PC-9 (cell line): ENCODE data around the gene PAIP2B. TPM values are rescaled to one million over a fixed set of nuclear protein-coding genes. Genes with fewer than 3 reads are reported as not detected.
"Not testable (repeated sequence)": the region's sequence is repeated elsewhere in the genome, so short reads cannot be mapped to it uniquely, and the experiment has no call there.

Experiments used
- BruUV-seq: library from RNA; stranded (reverse); fragments of 400-500 nt; replicated peaks from 2 replicates; lab custom pipeline; 2021; lab: Mats Ljungman, UMichigan
- CTCF ChIA-PET: fragments of 300-600 bp; sonication (Branson Sonifier 250); formaldehyde crosslinking; loops from one replicate; lab custom pipeline; 2022; ENCODE audit warnings: antibody characterized with exemption; lab: Charles Lee
- POLR2A ChIA-PET: fragments of 300-600 bp; sonication (Branson Sonifier 250); formaldehyde crosslinking; loops from one replicate; lab custom pipeline; 2022; ENCODE audit warnings: antibody characterized with exemption; ENCODE audit not compliant: unreplicated experiment; lab: Charles Lee
- DNase-seq, 2 experiments: peaks; one replicate each; pipeline versions ENCODE4 v3.0.0 to v3.0.0-alpha.2; 2015 to 2022; ENCODE audit warnings: mixed read lengths in 1 of 2
- H2AFZ ChIP-seq: fragments of 200-600 bp; sonication (generic); 2 replicates; pipeline ENCODE4 v1.8.1; 2017; ENCODE audit warnings: antibody characterized with exemption
- H3F3A ChIP-seq: fragments of 200-600 bp; sonication (generic); 2 replicates; pipeline ENCODE4 v1.8.1; 2017; ENCODE audit warnings: antibody characterized with exemption, mild to moderate bottlenecking, low read depth; ENCODE audit not compliant: insufficient read depth
- H3K27ac ChIP-seq: fragments of 200-600 bp; sonication (generic); 2 replicates; pipeline ENCODE4 v1.6.1; 2016; ENCODE audit warnings: mixed run types
- H3K27me3 ChIP-seq: fragments of 200-600 bp; sonication (generic); 2 replicates; pipeline ENCODE4 v1.6.1; 2016; ENCODE audit warnings: low read depth, mixed run types; ENCODE audit not compliant: insufficient read depth
- H3K36me3 ChIP-seq: fragments of 200-600 bp; sonication (generic); 2 replicates; pipeline ENCODE4 v1.6.1; 2016; ENCODE audit warnings: low read depth, mixed run types
- H3K4me1 ChIP-seq: fragments of 200-600 bp; sonication (generic); replicated peaks from 2 replicates; pipeline ENCODE4 v1.6.1; 2016; ENCODE audit warnings: mixed run types; ENCODE audit not compliant: insufficient read depth
- H3K4me2 ChIP-seq: fragments of 200-600 bp; sonication (generic); 2 replicates; pipeline ENCODE4 v1.6.1; 2017; ENCODE audit warnings: mixed run types
- H3K4me3 ChIP-seq: fragments of 200-600 bp; sonication (generic); 2 replicates; pipeline ENCODE4 v1.6.1; 2016; ENCODE audit warnings: mixed run types
- H3K79me2 ChIP-seq: fragments of 200-600 bp; sonication (generic); 2 replicates; pipeline ENCODE4 v1.6.1; 2017; ENCODE audit warnings: low read depth, mixed run types
- H3K9me2 ChIP-seq: fragments of 200-600 bp; sonication (generic); 2 replicates; pipeline ENCODE4 v1.8.1; 2017; ENCODE audit warnings: mild to moderate bottlenecking; ENCODE audit not compliant: insufficient read depth
- H3K9me3 ChIP-seq: fragments of 200-600 bp; sonication (generic); 2 replicates; pipeline ENCODE4 v1.8.1; 2016; ENCODE audit warnings: low read depth; ENCODE audit not compliant: insufficient read depth
- H4K20me1 ChIP-seq: fragments of 200-600 bp; sonication (generic); 2 replicates; pipeline ENCODE4 v1.8.1; 2017; ENCODE audit not compliant: insufficient read depth
- CTCF ChIP-seq: fragments of 200-600 bp; sonication (generic); conservative IDR thresholded peaks from 2 replicates; pipeline ENCODE4 v1.6.1; 2017; ENCODE audit warnings: mixed run types, antibody characterized with exemption, mild to moderate bottlenecking, moderate library complexity
- EZH2 ChIP-seq: fragments of 200-600 bp; sonication (generic); IDR thresholded peaks from 2 replicates; pipeline ENCODE4 v1.8.0; 2017; ENCODE audit warnings: antibody characterized with exemption, low read depth
- intact Hi-C: fragments of 100-400 bp; cut with micrococcal nuclease; formaldehyde crosslinking; loops from one replicate; pipeline ENCODE4 v1.10.0; 2022; ENCODE audit not compliant: unreplicated experiment
- total RNA-seq: library from RNA; stranded (reverse); gene quantifications from 2 replicates; pipeline ENCODE4 v1.2.3, GENCODE V29; 2021

The PAIP2B gene
- total RNA-seq, 1 experiment from 2014 or later = 6.1 TPM

- Histone ChIP-seq H3K4me2 (no peak overlapping the region), H3K4me3 (no peak overlapping the region), H4K20me1 (no peaks in the 10 kb centered on the region), H3K27ac (no peak overlapping the region), H2AFZ (no peak overlapping the region), H3K79me2 (no peaks in the 10 kb centered on the region), H3K36me3 (no peaks in the 10 kb centered on the region), H3K9me2 (no peaks in the 10 kb centered on the region), H3K27me3 (no peaks in the 10 kb centered on the region), H3F3A (no peaks in the 10 kb centered on the region), H3K9me3 (no peaks in the 10 kb centered on the region), H3K4me1 (0 out of 2 replicates have a peak, but pooled peaks cover 6% of the 10 kb centered on the region)
- POLR2A ChIA-PET = no interaction called here
- CTCF ChIA-PET = no interaction called here
- no peak for DNase-seq
- no TSS peak for BruUV-seq
- intact Hi-C loops = no loop called here
- TF ChIP-seq CTCF = no peak
- no peak for TF ChIP-seq EZH2
These were observed 45.6 kb downstream of the PAIP2B start for GRCh38 chr2:71181316-71181715.

GRCh38 chr2:71178836-71179235 lies 48.1 kb downstream of the PAIP2B start:
- CTCF ChIA-PET, H3K36me3 ChIP-seq, H3K4me3 ChIP-seq, DNase-seq, H3K4me2 ChIP-seq, H3K9me2 ChIP-seq, H3F3A ChIP-seq, H2AFZ ChIP-seq, BruUV-seq, H3K79me2 ChIP-seq, H3K4me1 ChIP-seq, POLR2A ChIA-PET, intact Hi-C loops, H3K27ac ChIP-seq, H4K20me1 ChIP-seq, H3K9me3 ChIP-seq, H3K27me3 ChIP-seq: not testable (repeated sequence)

- POLR2A ChIA-PET = no interaction called here
- no peaks in the 10 kb centered on the region for H3K9me3 ChIP-seq
- H3K79me2 ChIP-seq = no peaks in the 10 kb centered on the region
- no peaks in the 10 kb centered on the region for H3K36me3 ChIP-seq
- no peak for DNase-seq
- intact Hi-C loops = no loop called here
- H3K9me2 ChIP-seq = no peaks in the 10 kb centered on the region
- no peaks in the 10 kb centered on the region for H3F3A ChIP-seq
- H3K4me3 ChIP-seq = no peak overlapping the region
- H3K27me3 ChIP-seq = no peaks in the 10 kb centered on the region; the same call in 1 of the 2 replicates
- H3K27ac ChIP-seq = no peak overlapping the region
- CTCF ChIA-PET = no interaction called here
- BruUV-seq = no TSS peak
- no peak overlapping the region for H2AFZ ChIP-seq
- H4K20me1 ChIP-seq = no peaks in the 10 kb centered on the region
- no peak for TF ChIP-seq EZH2
- TF ChIP-seq CTCF = no peak
- H3K4me1 ChIP-seq = no peaks in the 10 kb centered on the region
- no peak overlapping the region for H3K4me2 ChIP-seq
These were observed 52.7 kb downstream of the PAIP2B start for GRCh38 chr2:71174207-71174606.

- BruUV-seq = no TSS peak
- ChIA-PET CTCF (interaction anchor here (0.6 kb wide), 1 partner anchor 121 kb away, joined by 4 read pairs; no protein-coding TSS in a partner anchor), POLR2A (no interaction called here)
- no peak for DNase-seq
- no peak overlapping the region for H3K27ac ChIP-seq
- H3K4me1 ChIP-seq = no peaks in the 10 kb centered on the region
- H2AFZ ChIP-seq = no peak overlapping the region
- H3K27me3 ChIP-seq = no peaks in the 10 kb centered on the region; the same call in 1 of the 2 replicates
- H3F3A ChIP-seq = no peaks in the 10 kb centered on the region
- no peak for TF ChIP-seq CTCF
- TF ChIP-seq EZH2 = no peak
- no peaks in the 10 kb centered on the region for H3K36me3 ChIP-seq
- intact Hi-C loops = no loop called here
- H3K9me3 ChIP-seq = no peaks in the 10 kb centered on the region
- no peak overlapping the region for H3K4me2 ChIP-seq
- H3K4me3 ChIP-seq = no peak overlapping the region
- no peaks in the 10 kb centered on the region for H3K9me2 ChIP-seq
- no peaks in the 10 kb centered on the region for H3K79me2 ChIP-seq
- H4K20me1 ChIP-seq = no peaks in the 10 kb centered on the region
These were observed 53.8 kb downstream of the PAIP2B start for GRCh38 chr2:71173096-71173495.
